Right cardiac atrium (tissue), 5 donors: ENCODE results near the gene POLR1E. TPM values are rescaled to one million over a fixed set of nuclear protein-coding genes. Genes with fewer than 3 reads are reported as not detected.

ENCODE experiments used
- ATAC-seq, 2 donors: fragments of 200-7000 bp; cut with Tn5 transposase; one replicate each; pipeline versions ENCODE4 v1.8.0 to v1.9.1; 2020; ENCODE audit warnings: moderate library complexity in 2 of 2, mild to moderate bottlenecking in 1 of 2
- DNase-seq, 3 donors: peaks; one replicate each; pipeline ENCODE4 v3.0.0-alpha.2; 2020
- H3K27ac ChIP-seq: one replicate; pipeline ENCODE4 v1.5.1; 2013; ENCODE audit warnings: mild to moderate bottlenecking, low read length, control low read depth, moderate library complexity
- H3K27me3 ChIP-seq: one replicate; pipeline ENCODE4 v1.6.1; 2013; ENCODE audit not compliant: control insufficient read depth, insufficient read depth
- H3K4me1 ChIP-seq: one replicate; pipeline ENCODE4 v1.6.1; 2013; ENCODE audit warnings: low read length; ENCODE audit not compliant: control insufficient read depth, insufficient read depth
- H3K4me3 ChIP-seq: one replicate; pipeline ENCODE4 v1.5.1; 2013; ENCODE audit warnings: low read length, control low read depth
- H3K9me3 ChIP-seq: one replicate; pipeline ENCODE4 v1.6.1; 2013; ENCODE audit warnings: low read length; ENCODE audit not compliant: control insufficient read depth
- WGBS: extraction: QIAGEN DNeasy Blood & Tissue Kit; methylation state at CpG from one replicate; pipeline ENCODE4 v1.1.7; 2013; 5-methylcytosine and 5-hydroxymethylcytosine counted together
- intact Hi-C, 4 donors: fragments of 100-400 bp; cut with DNase I; formaldehyde crosslinking; loops; one replicate each; pipeline versions ENCODE4 v1.11.0 to v1.14.0; 2022 to 2023
- polyA plus RNA-seq: library from polyadenylated mRNA; stranded (reverse); fragments of 200-250 nt; gene quantifications from one replicate; pipeline ENCODE4 v1.2.3, GENCODE V29; 2013
- total RNA-seq, 4 donors: library from RNA; stranded (reverse); fragmentation: NEBNext Ultra II Directional; extraction: Animal tissue kit (Norgen Biotek cat#: 25700); gene quantifications; one replicate each; pipeline ENCODE4 v1.2.1, GENCODE V29; 2021
- donor health status: healthy with polysubstance abuse.
- donor health status: DM: no; HTN: yes; CAD: no.
- donor health status: DM: no; HTN: no; CAD: no.
- donor health status: DM: no; HTN: yes; CAD: no; lungs with severe emphysema.
- donor health status: DM: yes; HTN: yes; CAD: no.

Gene POLR1E
- total and polyA plus RNA-seq, 5 donors = 9.3 to 16.6 (median 15.4) TPM

DNA sequence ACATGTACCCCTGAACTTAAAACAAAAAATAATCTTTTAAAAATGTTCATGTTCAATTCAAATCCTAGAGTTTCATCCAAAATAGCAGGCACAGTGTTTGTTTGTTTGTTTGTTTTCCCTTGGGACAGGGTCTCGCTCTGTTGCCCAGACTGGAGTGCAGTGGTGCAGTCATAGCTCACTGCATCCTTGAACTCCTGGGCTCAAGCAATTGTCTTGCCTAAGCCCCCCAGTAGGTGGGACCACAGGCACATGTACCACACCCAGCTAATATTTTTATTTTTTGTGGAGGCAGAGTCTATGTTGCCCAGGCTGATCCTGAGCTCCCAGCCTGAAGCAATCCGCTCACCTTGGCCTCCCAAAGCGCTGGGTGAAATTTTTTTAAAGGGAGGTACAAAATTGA is 5.0 kb upstream of the POLR1E start:
- Histone ChIP-seq H3K27me3 (no peaks in the 10 kb centered on the region), H3K4me3 (no peak overlapping the region), H3K27ac (no peak overlapping the region), H3K4me1 (no peaks in the 10 kb centered on the region), H3K9me3 (no peaks in the 10 kb centered on the region)
- WGBS = 83% methylated on average over 3 of the region's 3 CpGs
- intact Hi-C loops = loop anchor here in 1 of 4 donors (5.0 kb wide), 1 partner anchor 112 kb away; the partner anchor contains the start of gene TOMM5
- DNase-seq (no peak), ATAC-seq (no peak)

- Histone ChIP-seq H3K27me3 (no peaks in the 10 kb centered on the region), H3K27ac (peak overlapping the region; percentile 27), H3K9me3 (no peaks in the 10 kb centered on the region), H3K4me3 (peak overlapping the region; percentile 43), H3K4me1 (peaks cover 10% of the 10 kb centered on the region)
- WGBS = 6% methylated on average over 7 of the region's 7 CpGs
- ATAC-seq (no peak), DNase-seq (no peak)
- intact Hi-C loops = no loop called here
Measured at GRCh38 chr9:37486256-37486615, 488 bp downstream of the POLR1E start.

DNA sequence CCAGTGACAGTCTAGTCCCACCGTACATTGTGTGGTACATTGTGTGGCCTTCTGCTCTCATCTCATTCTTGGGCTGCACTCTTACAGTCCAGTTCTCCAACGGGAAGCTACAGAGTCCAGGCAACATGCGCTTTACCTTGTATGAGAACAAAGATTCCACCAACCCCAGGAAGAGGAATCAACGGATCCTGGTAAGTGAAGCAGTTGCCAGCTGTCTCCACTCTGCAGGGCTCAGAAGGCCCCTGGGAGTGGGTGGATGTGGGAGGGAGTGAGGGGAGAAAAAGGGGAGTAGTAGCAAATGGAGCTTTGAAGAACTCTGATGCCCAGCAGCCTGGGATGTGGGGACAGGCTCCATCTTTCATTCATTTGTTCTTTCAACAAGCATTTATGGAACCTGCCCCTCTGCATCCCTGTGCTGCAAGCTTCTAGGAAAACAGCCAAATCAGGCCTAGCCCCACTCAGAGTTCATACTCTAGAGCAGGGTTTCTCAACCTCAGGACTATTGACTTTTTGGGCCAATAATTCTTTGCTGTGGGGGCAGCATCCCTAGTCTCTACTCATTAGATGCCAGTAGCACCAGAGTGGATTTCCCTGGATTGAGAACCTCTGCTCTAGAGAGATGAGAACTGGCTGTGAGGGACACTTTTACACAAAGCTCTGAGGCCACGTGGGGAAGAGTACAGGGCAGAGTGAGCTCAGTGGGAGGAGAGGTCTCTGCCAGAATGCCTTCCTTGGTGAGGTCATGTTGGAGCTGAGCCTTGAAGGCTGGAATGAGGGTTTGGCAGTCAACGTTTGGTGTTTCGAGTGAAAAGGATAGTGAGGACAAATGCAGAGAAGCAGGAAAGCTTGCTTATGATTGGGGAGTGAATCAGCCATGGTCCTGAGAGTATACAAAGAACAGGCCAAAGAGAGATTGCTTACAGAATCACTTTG is 1.1 kb downstream of the POLR1E start:
- ATAC-seq (peak; percentile 67 to 78), DNase-seq (peak; percentile 68 to 77 (median 76))
- 15% methylated on average over 7 of the region's 7 CpGs for WGBS
- Histone ChIP-seq H3K4me1 (peaks cover 10% of the 10 kb centered on the region), H3K27ac (peak overlapping the region; percentile 27), H3K4me3 (peak overlapping the region; percentile 43), H3K27me3 (no peaks in the 10 kb centered on the region), H3K9me3 (no peaks in the 10 kb centered on the region)
- intact Hi-C loops = no loop called here

- Histone ChIP-seq H3K9me3 (no peaks in the 10 kb centered on the region), H3K27me3 (no peaks in the 10 kb centered on the region), H3K27ac (no peak overlapping the region), H3K4me1 (peaks cover 4% of the 10 kb centered on the region), H3K4me3 (no peak overlapping the region)
- no peak for DNase-seq
- intact Hi-C loops = no loop called here
- 94% methylated on average over 1 of the region's 1 CpG for WGBS
- ATAC-seq = no peak
Measured at GRCh38 chr9:37491939-37492338, 6.2 kb downstream of the POLR1E start.

- no peak for DNase-seq
- no peaks in the 10 kb centered on the region for H3K9me3 ChIP-seq
- no peaks in the 10 kb centered on the region for H3K27me3 ChIP-seq
- no peaks in the 10 kb centered on the region for H3K4me1 ChIP-seq
- ATAC-seq = no peak
- intact Hi-C loops = no loop called here
- no peak overlapping the region for H3K4me3 ChIP-seq
- no peak overlapping the region for H3K27ac ChIP-seq
- WGBS = 90% methylated on average over 5 of the region's 5 CpGs
Measured at GRCh38 chr9:37495571-37495970, 9.8 kb downstream of the POLR1E start.

DNA sequence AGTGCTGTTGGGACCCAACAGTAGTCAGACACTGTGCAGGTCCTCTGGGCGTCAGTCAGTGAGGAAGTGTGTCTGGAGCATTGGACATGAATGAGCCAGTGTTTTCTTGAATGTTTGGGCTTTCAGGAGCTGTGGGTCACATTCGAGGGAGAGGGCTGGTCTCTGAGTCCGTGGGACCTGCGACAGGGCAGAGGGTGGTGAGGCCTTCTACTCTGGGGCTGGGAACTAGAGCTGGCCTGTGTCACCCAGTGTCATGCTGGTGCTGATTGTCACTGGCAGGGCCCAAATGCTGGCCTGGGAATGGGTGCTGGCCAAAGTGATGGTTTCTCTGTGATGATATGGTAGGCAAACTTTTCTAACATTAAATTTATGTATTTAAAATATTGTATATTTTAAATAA is 10.3 kb downstream of the POLR1E start:
- DNase-seq (no peak), ATAC-seq (no peak)
- intact Hi-C loops = no loop called here
- Histone ChIP-seq H3K27me3 (no peaks in the 10 kb centered on the region), H3K4me1 (no peaks in the 10 kb centered on the region), H3K4me3 (no peak overlapping the region), H3K9me3 (no peaks in the 10 kb centered on the region), H3K27ac (no peak overlapping the region)
- WGBS = 68% methylated on average over 4 of the region's 4 CpGs

DNA sequence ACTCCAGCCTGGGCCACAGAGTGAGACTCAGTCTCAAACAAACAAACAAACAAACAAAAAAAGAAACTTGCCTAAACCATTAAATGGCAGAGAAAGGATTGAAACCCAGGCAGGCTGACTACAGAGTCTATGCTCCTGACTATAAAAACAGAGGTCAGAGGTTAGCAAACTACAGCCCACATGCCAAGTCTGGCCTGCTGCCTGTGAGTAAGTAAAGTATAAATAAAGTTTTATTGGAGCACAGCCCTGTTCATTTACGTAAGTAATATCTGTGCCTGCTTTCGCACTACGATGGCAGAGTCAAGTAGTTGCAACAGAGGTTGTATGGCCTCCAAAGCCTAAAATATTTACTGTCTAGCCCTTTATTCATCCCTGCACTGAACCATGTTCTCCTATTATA is 11.6 kb downstream of the POLR1E start:
- Histone ChIP-seq H3K4me1 (no peaks in the 10 kb centered on the region), H3K4me3 (no peak overlapping the region), H3K27ac (no peak overlapping the region), H3K9me3 (no peaks in the 10 kb centered on the region), H3K27me3 (no peaks in the 10 kb centered on the region)
- WGBS = 97% methylated on average over 3 of the region's 3 CpGs
- ATAC-seq (no peak), DNase-seq (no peak)
- intact Hi-C loops = no loop called here

- H3K9me3 ChIP-seq = no peaks in the 10 kb centered on the region
- DNase-seq (no peak), ATAC-seq (no peak)
- WGBS = 61% methylated on average over 3 of the region's 3 CpGs
- H3K27ac ChIP-seq = no peak overlapping the region
- H3K4me1 ChIP-seq = no peaks in the 10 kb centered on the region
- intact Hi-C loops = no loop called here
- H3K4me3 ChIP-seq = no peak overlapping the region
- H3K27me3 ChIP-seq = no peaks in the 10 kb centered on the region
Measured at GRCh38 chr9:37498457-37498856, 12.7 kb downstream of the POLR1E start.

- intact Hi-C loops = no loop called here
- 90% methylated on average over 6 of the region's 6 CpGs for WGBS
- ATAC-seq (no peak), DNase-seq (no peak)
- no peaks in the 10 kb centered on the region for H3K4me1 ChIP-seq
- no peaks in the 10 kb centered on the region for H3K27me3 ChIP-seq
- H3K9me3 ChIP-seq = no peaks in the 10 kb centered on the region
- H3K4me3 ChIP-seq = no peak overlapping the region
- H3K27ac ChIP-seq = no peak overlapping the region
Measured at GRCh38 chr9:37499297-37499696, 13.5 kb downstream of the POLR1E start.

- Histone ChIP-seq H3K4me1 (no peaks in the 10 kb centered on the region), H3K9me3 (no peaks in the 10 kb centered on the region), H3K27ac (no peak overlapping the region), H3K27me3 (no peaks in the 10 kb centered on the region), H3K4me3 (no peak overlapping the region)
- no peak for DNase-seq
- intact Hi-C loops = no loop called here
- 73% methylated on average over 2 of the region's 2 CpGs for WGBS
- no peak for ATAC-seq
Measured at GRCh38 chr9:37501957-37502596, 16.3 kb downstream of the POLR1E start.

GRCh38 chr9:37503736-37504135 is 18.0 kb downstream of the POLR1E start:
- Histone ChIP-seq H3K9me3 (no peaks in the 10 kb centered on the region), H3K4me1 (no peaks in the 10 kb centered on the region), H3K4me3 (no peak overlapping the region), H3K27ac (no peak overlapping the region), H3K27me3 (no peaks in the 10 kb centered on the region)
- intact Hi-C loops = no loop called here
- WGBS = 64% methylated on average over 3 of the region's 3 CpGs
- ATAC-seq (peak; percentile 57 to 78), DNase-seq (peak in 2 of 3 donors; percentile 31 to 63)
